IMR-90 (cell line): ENCODE data around the gene HLA-B. TPM values are rescaled to one million over a fixed set of nuclear protein-coding genes. Genes with fewer than 3 reads are reported as not detected.

Source experiments
- ATAC-seq: fragments of 200-7000 bp; cut with Tn5 transposase; 2 replicates; pipeline ENCODE4 v1.9.1; 2020; ENCODE audit warnings: low read depth, mild to moderate bottlenecking, moderate library complexity
- BruUV-seq: library from RNA; stranded (reverse); fragments of 400-500 nt; replicated peaks from 2 replicates; lab custom pipeline; 2021; lab: Mats Ljungman, UMichigan
- CTCF ChIA-PET: fragments of 300-600 bp; formaldehyde crosslinking; extraction: SDS; loops from one replicate; lab custom pipeline; 2021; ENCODE audit warnings: antibody characterized with exemption; lab: Yijun Ruan, JAX
- POLR2A ChIA-PET: fragments of 300-600 bp; sonication (Branson Sonifier 250); formaldehyde crosslinking; loops from one replicate; lab custom pipeline; 2022; ENCODE audit warnings: antibody characterized with exemption; ENCODE audit not compliant: unreplicated experiment; lab: Charles Lee
- DNase-seq: peaks from one replicate; pipeline ENCODE4 v3.0.0; 2013
- H2AFZ ChIP-seq: replicated peaks from 2 replicates; pipeline ENCODE3; 2013; ENCODE audit warnings: low read length, mild to moderate bottlenecking; ENCODE audit not compliant: poor library complexity
- H2AK5ac ChIP-seq: 2 replicates; pipeline ENCODE4 v1.6.1; 2013; ENCODE audit warnings: low read depth, low read length, inconsistent platforms
- H2AK9ac ChIP-seq: replicated peaks from 2 replicates; pipeline ENCODE3; 2013; ENCODE audit warnings: mild to moderate bottlenecking, low read depth, low read length, moderate library complexity; ENCODE audit not compliant: poor library complexity
- H2BK120ac ChIP-seq: 2 replicates; pipeline ENCODE4 v1.6.1; 2013; ENCODE audit warnings: low read depth, low read length, inconsistent platforms
- H2BK15ac ChIP-seq: 3 replicates; pipeline ENCODE4 v1.6.1; 2013; ENCODE audit warnings: low read depth, low read length, inconsistent platforms
- H2BK20ac ChIP-seq: 2 replicates; pipeline ENCODE4 v1.6.1; 2013; ENCODE audit warnings: low read depth, mild to moderate bottlenecking, inconsistent platforms, low read length, moderate library complexity
- H2BK5ac ChIP-seq: 2 replicates; pipeline ENCODE4 v1.6.1; 2013; ENCODE audit warnings: mild to moderate bottlenecking, low read depth, low read length, inconsistent platforms; ENCODE audit not compliant: poor library complexity, severe bottlenecking
- H3K14ac ChIP-seq: replicated peaks from 2 replicates; pipeline ENCODE4 v1.6.1; 2013; ENCODE audit warnings: low read depth, low read length, inconsistent platforms
- H3K18ac ChIP-seq: 2 replicates; pipeline ENCODE4 v1.6.1; 2013; ENCODE audit warnings: low read depth, low read length, control low read depth
- H3K23ac ChIP-seq: 2 replicates; pipeline ENCODE4 v1.6.1; 2013; ENCODE audit warnings: low read depth, low read length, inconsistent platforms
- H3K27ac ChIP-seq: 2 replicates; pipeline ENCODE4 v1.5.1; 2013; ENCODE audit warnings: mild to moderate bottlenecking, control low read depth, low read length; ENCODE audit not compliant: insufficient read depth
- H3K27me3 ChIP-seq: 2 replicates; pipeline ENCODE4 v1.6.1; 2013; ENCODE audit warnings: low read length; ENCODE audit not compliant: control insufficient read depth, insufficient read depth
- H3K36me3 ChIP-seq: 2 replicates; pipeline ENCODE4 v1.6.1; 2013; ENCODE audit warnings: low read length, mixed read lengths; ENCODE audit not compliant: control insufficient read depth, insufficient read depth
- H3K4ac ChIP-seq: 2 replicates; pipeline ENCODE4 v1.6.1; 2013; ENCODE audit warnings: low read depth, low read length, inconsistent platforms
- H3K4me1 ChIP-seq: 2 replicates; pipeline ENCODE4 v1.6.1; 2013; ENCODE audit warnings: low read length, mixed read lengths; ENCODE audit not compliant: control insufficient read depth, insufficient read depth
- H3K4me2 ChIP-seq: 2 replicates; pipeline ENCODE4 v1.6.1; 2013; ENCODE audit warnings: low read depth, mild to moderate bottlenecking, control low read depth, low read length, moderate library complexity
- H3K4me3 ChIP-seq: 2 replicates; pipeline ENCODE4 v1.5.1; 2013; ENCODE audit warnings: low read depth, mild to moderate bottlenecking, control low read depth, low read length, moderate library complexity; ENCODE audit not compliant: insufficient read depth
- H3K56ac ChIP-seq: 2 replicates; pipeline ENCODE4 v1.6.1; 2013; ENCODE audit warnings: low read length, inconsistent platforms; ENCODE audit not compliant: insufficient read depth; ENCODE audit errors: extremely low read depth
- H3K79me1 ChIP-seq, 2 experiments: 2 replicates each; pipeline ENCODE4 v1.6.1; 2013; ENCODE audit warnings: low read length in 2 of 2, inconsistent platforms in 1 of 2, low read depth in 1 of 2
- H3K9ac ChIP-seq: 2 replicates; pipeline ENCODE4 v1.6.1; 2013; ENCODE audit warnings: low read depth, low read length, control low read depth
- H3K9me1 ChIP-seq: 2 replicates; pipeline ENCODE4 v1.6.1; 2013; ENCODE audit warnings: low read length, inconsistent platforms; ENCODE audit not compliant: insufficient read depth
- H3K9me3 ChIP-seq: 2 replicates; pipeline ENCODE4 v1.6.1; 2013; ENCODE audit warnings: low read length; ENCODE audit not compliant: control insufficient read depth, insufficient read depth
- H4K20me1 ChIP-seq: 2 replicates; pipeline ENCODE4 v1.6.1; 2013; ENCODE audit warnings: low read length, inconsistent platforms; ENCODE audit not compliant: insufficient read depth
- H4K5ac ChIP-seq: 2 replicates; pipeline ENCODE4 v1.6.1; 2013; ENCODE audit warnings: mild to moderate bottlenecking, low read depth, low read length, control low read depth
- H4K8ac ChIP-seq, 2 experiments: 2 replicates each; pipeline ENCODE4 v1.6.1; 2013; ENCODE audit warnings: low read depth in 2 of 2, low read length in 2 of 2, control low read depth in 1 of 2, inconsistent platforms in 1 of 2
- H4K91ac ChIP-seq: 2 replicates; pipeline ENCODE4 v1.6.1; 2013; ENCODE audit warnings: low read depth, low read length, inconsistent platforms; ENCODE audit not compliant: insufficient read depth
- BHLHE40 ChIP-seq: fragments of 150-350 bp; IDR thresholded peaks from 2 replicates; pipeline ENCODE4 v1.6.1; 2016; ENCODE audit warnings: mild to moderate bottlenecking, low read depth, low read length
- ELK1 ChIP-seq: fragments of 150-350 bp; IDR thresholded peaks from 2 replicates; pipeline ENCODE4 v1.6.1; 2016; ENCODE audit warnings: low read depth, mild to moderate bottlenecking, low read length, moderate library complexity, borderline replicate concordance
- FOS ChIP-seq: fragments of 150-350 bp; IDR thresholded peaks from 2 replicates; pipeline ENCODE4 v1.6.1; 2016; ENCODE audit warnings: low read depth, low read length
- POLR2A ChIP-seq: IDR thresholded peaks from 2 replicates; pipeline ENCODE4 v1.6.1; 2012; ENCODE audit warnings: mild to moderate bottlenecking, low read depth, low read length
- RCOR1 ChIP-seq: IDR thresholded peaks from 2 replicates; pipeline ENCODE4 v1.6.1; 2012; ENCODE audit warnings: mild to moderate bottlenecking, low read length, improper control_type of control experiment; ENCODE audit not compliant: insufficient replicate concordance
- USF2 ChIP-seq: fragments of 150-350 bp; IDR thresholded peaks from 2 replicates; pipeline ENCODE4 v1.6.1; 2017; ENCODE audit warnings: mild to moderate bottlenecking, antibody characterized with exemption, low read length, low read depth
- WGBS, 2 experiments: methylation state at CpG; one replicate each; pipeline versions ENCODE4 v1.1.5 to v1.1.7; 2013; ENCODE audit warnings: missing lambda C conversion rate in 2 of 2; ENCODE audit not compliant: insufficient read length in 1 of 2; ENCODE audit errors: extremely low coverage in 2 of 2; 5-methylcytosine and 5-hydroxymethylcytosine counted together
- dilution Hi-C: fragments of 300-500 bp; cut with HindIII; formaldehyde crosslinking; loops from one replicate; pipeline ENCODE4 v1.14.3; 2018; ENCODE audit warnings: low sequenced_read_pairs; ENCODE audit not compliant: unreplicated experiment
- in situ Hi-C: fragments of 300-500 bp; cut with MboI; formaldehyde crosslinking; loops from 3 replicates; pipeline ENCODE4 v1.14.3; 2019; ENCODE audit warnings: low sequenced_read_pairs, inconsistent platforms, mixed read lengths
- intact Hi-C: fragments of 100-400 bp; cut with micrococcal nuclease; formaldehyde crosslinking; loops from 2 replicates; pipeline ENCODE4 v1.10.0; 2022
- polyA plus RNA-seq, 3 experiments: library from polyadenylated mRNA; depleted of rRNA; stranded (reverse); fragments of >200 nt; gene quantifications; 2 replicates each; pipeline ENCODE4 v1.2.3, GENCODE V29; 2012; ENCODE audit warnings: low replicate concordance in 1 of 3
- total RNA-seq: library from RNA; depleted of rRNA; stranded (reverse); fragments of >200 nt; gene quantifications from 2 replicates; pipeline ENCODE4 v1.2.3, GENCODE V29; 2012

The HLA-B gene
- total and polyA plus RNA-seq, 2 of the 4 experiments (the other 2 are of a cell fraction) = 44.1 to 309 TPM

GRCh38 chr6:31309641-31310040, 47.3 kb downstream of the HLA-B start:
- Histone ChIP-seq H3K14ac (no peak overlapping the region), H3K56ac (no peak overlapping the region), H2AFZ (no peak overlapping the region), H4K5ac (no peak overlapping the region), H3K4me2 (no peak overlapping the region), H3K4me1 (no peaks in the 10 kb centered on the region), H3K4ac (no peak overlapping the region), H2BK5ac (no peak overlapping the region), H3K18ac (no peak overlapping the region), H3K36me3 (no peaks in the 10 kb centered on the region), H2BK20ac (no peak overlapping the region), H2BK120ac (no peak overlapping the region), H4K8ac (no peak overlapping the region), H3K79me1 (no peaks in the 10 kb centered on the region), H2BK15ac (no peak overlapping the region), H3K9me1 (no peaks in the 10 kb centered on the region), H3K23ac (no peak overlapping the region), H2AK5ac (no peak overlapping the region), H4K91ac (no peak overlapping the region), H3K9ac (no peak overlapping the region), H2AK9ac (no peak overlapping the region), H4K20me1 (no peaks in the 10 kb centered on the region), H3K4me3 (no peak overlapping the region), H3K27ac (no peak overlapping the region), H3K9me3 (peaks cover 3% of the 10 kb centered on the region; the same call in 1 of the 2 replicates), H3K27me3 (peaks cover 52% of the 10 kb centered on the region)
- CTCF ChIA-PET = no interaction called here
- intact Hi-C loops = no loop called here
- no CpG with 5 or more reads among the region's 2 CpGs for WGBS, 2 experiments
- no peak for TF ChIP-seq ELK1
- no peak for TF ChIP-seq POLR2A
- TF ChIP-seq BHLHE40 = no peak
- TF ChIP-seq USF2 = no peak
- no peak for TF ChIP-seq RCOR1
- TF ChIP-seq FOS = no peak
- dilution Hi-C loops = no loop called here
- no peak for DNase-seq
- no TSS peak for BruUV-seq
- ATAC-seq = no peak
- in situ Hi-C loops = no loop called here
- POLR2A ChIA-PET = no interaction called here
